Inferior parietal cortex (tissue), 1 donor: ENCODE results near the gene PIGX.

Experiments
- DNase-seq: peaks from one replicate; pipeline ENCODE4 v3.0.0-alpha.2; 2016; ENCODE audit errors: extremely low spot score

The PIGX gene

DNA sequence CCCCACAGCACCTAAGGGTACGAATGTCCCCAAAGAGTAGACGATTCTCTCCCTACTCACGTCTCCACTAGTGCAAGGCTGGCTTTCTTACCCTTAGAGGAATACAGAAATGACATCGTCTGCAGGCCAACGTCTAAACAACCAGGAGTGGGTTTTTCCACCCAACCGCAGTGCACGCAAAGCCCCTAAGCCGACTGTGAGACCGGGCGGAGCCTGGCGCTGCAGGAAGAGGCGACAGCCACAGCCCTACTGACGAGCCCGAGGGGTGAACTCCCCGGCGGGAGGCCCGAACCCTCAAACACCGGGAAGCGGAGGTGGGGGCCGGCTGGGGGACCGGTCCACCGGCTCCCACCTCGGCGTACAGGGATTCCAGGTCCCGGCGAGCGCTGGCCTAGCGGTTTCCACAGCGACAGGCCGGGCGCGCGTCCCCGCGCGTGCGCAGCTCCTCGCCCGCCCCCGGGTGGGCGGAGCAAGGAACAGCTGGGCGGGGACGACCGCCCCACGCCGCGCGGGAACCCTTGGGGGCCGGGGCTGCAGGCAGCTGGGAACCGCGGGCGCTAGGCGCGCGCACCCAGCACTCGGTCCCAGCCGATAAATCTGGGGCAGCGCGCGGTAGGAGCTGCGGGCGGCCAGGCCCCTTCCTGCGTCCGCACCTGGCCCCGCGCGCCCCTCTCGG lies at the start of gene PIGX, which contains the start of gene CEP19:
TSS of gene PIGX (plus strand) at position 540 of the 676 bp plus-strand sequence.
TSS of gene CEP19 (minus strand) at position 413 of the 676 bp plus-strand sequence. CDS start 3,593 bp downstream, outside the sequence.
- peak; percentile 92 for DNase-seq

- no peak for DNase-seq
Observed at GRCh38 chr3:196662711-196663571, 49.2 kb upstream of the PIGX start.

DNA sequence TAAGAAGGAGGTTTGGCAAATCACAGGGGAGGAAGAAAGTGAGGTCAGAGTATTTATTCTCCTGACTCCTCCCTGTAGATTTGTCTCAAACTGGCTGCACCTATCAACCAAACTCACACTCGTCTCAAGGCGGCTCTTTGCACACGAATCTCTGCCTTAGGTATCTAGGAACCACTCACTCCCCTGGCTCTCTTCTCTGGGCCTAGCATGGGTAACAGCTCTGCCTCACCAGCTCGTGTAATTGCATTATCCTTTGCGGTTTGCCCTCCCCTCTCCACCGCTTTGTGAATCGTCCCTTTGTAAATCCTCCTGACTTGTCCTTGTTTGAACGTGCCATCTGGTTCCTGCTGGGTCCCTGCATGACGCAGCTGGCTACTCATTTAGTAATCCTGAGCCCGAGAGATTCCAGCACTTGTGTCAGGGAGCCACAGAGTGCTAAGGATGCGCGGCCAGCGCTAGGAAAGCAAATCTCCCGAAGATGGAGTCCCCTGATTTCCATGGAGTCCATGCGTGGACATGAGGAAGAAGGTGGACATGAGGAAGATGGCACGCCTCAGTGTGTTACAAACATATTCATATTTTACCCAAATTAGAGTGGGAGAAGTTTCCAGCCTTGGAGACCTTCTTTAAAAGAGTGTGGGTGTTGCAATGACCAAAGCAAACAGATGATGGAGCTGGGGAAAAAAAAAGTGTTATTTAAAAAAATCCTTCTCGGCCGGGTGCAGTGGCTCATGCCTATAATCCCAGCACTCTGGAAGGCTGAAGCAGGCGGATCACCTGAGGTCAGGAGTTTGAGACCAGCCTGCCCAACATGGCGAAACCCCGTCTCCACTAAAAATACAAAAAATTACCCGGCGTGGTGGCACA lies 45.9 kb upstream of the PIGX start:
- peak; percentile 29 for DNase-seq

DNA sequence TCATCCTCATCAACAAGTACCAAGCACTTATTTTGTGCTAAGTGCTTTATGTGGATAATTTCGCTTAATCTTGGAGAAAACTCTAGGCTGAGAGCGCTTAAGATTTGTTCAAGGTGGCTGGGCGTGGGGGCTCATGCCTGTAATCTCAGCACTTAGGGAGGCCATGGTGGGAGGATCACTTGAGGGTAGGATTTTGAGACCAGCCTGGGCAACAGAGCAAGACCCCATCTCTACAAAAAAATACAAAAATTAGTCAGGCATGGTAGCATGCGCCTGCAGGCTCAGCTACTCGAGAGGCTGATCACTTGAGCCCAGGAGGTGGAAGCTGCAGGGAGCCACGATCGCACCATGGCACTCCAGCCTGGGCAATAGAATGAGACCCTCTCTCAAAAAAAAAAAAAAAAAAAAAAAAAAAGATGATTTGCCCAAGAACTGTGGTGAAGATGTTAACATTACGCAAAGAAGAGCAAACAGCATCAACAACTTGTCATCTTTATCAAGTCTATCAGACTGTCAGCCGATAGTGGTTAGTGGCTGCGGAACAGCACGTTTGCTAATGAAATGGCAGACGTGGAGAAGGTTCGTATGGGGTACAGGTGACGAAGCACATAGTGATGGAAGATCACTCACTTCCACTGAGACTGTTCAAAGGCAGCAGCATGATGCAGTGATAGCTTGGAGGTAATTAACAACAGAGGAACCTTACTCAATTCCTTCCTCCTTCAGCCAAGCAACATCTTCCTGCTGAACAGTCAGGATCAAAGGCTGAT lies 44.9 kb upstream of the PIGX start:
- DNase-seq: no peak

- no peak for DNase-seq
Observed at GRCh38 chr3:196670339-196670738, 41.8 kb upstream of the PIGX start.

- DNase-seq: no peak
Observed at GRCh38 chr3:196673632-196674031, 38.5 kb upstream of the PIGX start.

GRCh38 chr3:196677353-196677752 lies 34.8 kb upstream of the PIGX start:
- no peak for DNase-seq

DNA sequence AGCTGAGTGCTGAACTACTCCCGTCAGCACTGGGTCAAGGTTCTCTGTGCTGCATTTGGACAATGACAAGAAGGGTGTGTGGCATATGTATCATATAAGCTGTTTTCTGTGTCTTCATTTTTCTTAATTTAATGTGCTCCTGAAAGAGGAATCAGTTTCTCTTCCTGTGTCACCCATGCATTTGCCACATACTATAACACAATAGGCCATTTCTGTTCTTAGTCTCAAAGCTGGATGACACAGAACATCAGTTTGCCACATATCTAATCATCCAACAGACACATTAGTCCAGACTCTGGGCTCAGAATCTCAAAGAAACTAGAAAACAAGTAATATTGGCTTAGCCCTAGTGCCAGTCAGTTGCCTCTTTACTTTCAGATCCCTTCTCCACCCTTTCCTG lies 34.2 kb upstream of the PIGX start:
- no peak for DNase-seq

GRCh38 chr3:196684548-196685407 lies 27.4 kb upstream of the PIGX start:
- DNase-seq: peak; percentile 85

GRCh38 chr3:196686436-196686835 lies 25.7 kb upstream of the PIGX start:
- no peak for DNase-seq

DNA sequence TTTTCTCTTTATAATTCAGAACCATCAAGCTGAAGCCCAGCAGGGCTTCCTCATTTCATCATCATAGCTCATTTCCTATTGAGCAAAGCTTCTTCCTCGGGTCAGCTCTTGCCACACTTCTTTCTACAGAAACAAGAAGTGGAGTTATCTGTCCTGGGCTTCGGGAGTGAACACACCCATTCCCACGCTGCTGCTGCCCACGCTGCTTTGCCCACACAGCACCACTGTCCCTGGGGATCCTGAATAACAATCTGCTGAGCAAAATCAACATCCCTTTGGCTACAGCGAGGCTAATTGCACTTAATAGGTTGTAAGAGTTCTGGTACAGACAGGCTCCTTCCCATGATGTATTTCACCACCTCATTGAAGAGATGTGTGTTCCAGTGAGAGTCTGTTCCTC lies 23.8 kb upstream of the PIGX start:
- DNase-seq: no peak

- DNase-seq: no peak
Observed at GRCh38 chr3:196689941-196690660, 22.1 kb upstream of the PIGX start.

DNA sequence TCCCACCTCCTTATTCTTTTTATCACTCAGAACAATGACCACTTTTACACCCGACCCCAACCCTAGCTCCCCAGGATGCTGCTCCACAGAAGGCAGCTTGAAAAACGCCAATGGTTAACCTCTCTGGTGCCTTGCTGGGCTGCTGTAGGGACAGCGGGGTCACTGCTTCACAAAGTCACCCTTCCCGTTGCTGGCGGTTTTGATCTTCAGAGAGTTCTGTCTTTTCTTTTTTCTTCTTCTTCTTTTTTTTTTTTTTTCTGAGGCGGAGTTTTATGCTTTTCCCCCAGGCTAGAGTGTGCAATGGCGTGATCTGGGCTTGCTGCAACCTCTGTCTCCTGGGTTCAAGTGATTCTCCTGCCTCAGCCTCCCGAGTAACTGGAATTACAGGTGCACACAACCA lies 20.8 kb upstream of the PIGX start:
- no peak for DNase-seq

GRCh38 chr3:196694202-196694638 lies 18.0 kb upstream of the PIGX start:
- DNase-seq: no peak

- DNase-seq: no peak
Observed at GRCh38 chr3:196694941-196695848, 17.0 kb upstream of the PIGX start.

DNA sequence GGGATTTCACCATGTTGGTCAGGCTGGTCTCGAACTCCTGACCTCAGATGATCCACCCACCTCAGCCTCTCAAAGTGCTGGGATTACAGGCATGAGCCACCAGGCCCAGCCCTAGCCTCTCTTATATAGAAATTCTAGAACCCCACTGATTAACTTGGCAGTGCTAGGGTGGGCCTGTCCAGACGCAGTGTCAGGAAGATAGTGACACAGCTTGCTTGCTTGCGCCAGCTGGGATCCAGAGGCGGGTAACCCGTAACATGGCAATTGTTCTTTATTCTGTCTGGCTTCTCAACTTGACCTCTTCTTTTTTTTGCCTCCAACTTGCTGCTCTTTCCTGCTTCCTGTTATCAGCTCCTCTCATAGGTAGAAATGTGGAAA lies 16.3 kb upstream of the PIGX start:
- DNase-seq: no peak

GRCh38 chr3:196697270-196697669 lies 14.9 kb upstream of the PIGX start:
- DNase-seq: no peak

GRCh38 chr3:196699749-196700148 lies 12.4 kb upstream of the PIGX start:
- no peak for DNase-seq

DNA sequence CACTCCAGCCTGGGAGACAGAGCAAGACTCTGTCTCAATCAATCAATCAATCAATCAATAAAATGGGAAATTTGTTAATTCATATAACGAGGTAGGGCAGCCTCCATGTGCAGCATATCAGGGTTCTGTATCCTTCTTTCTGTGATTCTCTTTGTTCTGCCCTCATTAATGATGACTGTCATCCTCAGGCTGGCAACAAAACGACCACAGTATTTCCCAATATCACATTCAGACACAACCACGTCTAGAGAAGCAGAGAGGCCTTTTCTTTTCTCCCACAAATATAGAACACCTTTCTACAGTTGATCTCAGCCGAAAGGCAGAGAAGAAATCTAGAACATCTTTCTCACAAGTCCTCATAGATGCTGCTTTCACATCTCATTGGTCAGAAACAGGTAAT lies 11.4 kb upstream of the PIGX start:
- no peak for DNase-seq
